GM19239 (cell line): ENCODE data around the gene SAMD11.
"Not testable (repeated sequence)": the region's sequence is repeated elsewhere in the genome, so short reads cannot be mapped to it uniquely, and the experiment has no call there.

Experiments used
- DNase-seq: peaks from one replicate; pipeline ENCODE4 v3.0.0; 2011; ENCODE audit warnings: low spot score; ENCODE audit not compliant: insufficient read length
- FAIRE-seq: peaks from 2 replicates; lab custom pipeline; 2011; peaks lifted over from hg19 to GRCh38; lab: Jason Lieb, UNC

SAMD11 gene

GRCh38 chr1:984476-984814 is 60.7 kb downstream of the SAMD11 start:
- no peak for FAIRE-seq
- no peak for DNase-seq

- FAIRE-seq = no peak
- DNase-seq = no peak
Measured at GRCh38 chr1:985126-985525, 61.4 kb downstream of the SAMD11 start.

- FAIRE-seq, DNase-seq: not testable (repeated sequence)
Measured at GRCh38 chr1:988061-988460, 64.3 kb downstream of the SAMD11 start.

- FAIRE-seq, DNase-seq: not testable (repeated sequence)
Measured at GRCh38 chr1:991275-991674, 67.6 kb downstream of the SAMD11 start.

- DNase-seq = no peak
- no peak for FAIRE-seq
Measured at GRCh38 chr1:991895-992294, 68.2 kb downstream of the SAMD11 start.

- DNase-seq = no peak
Measured at GRCh38 chr1:992362-992761, 68.6 kb downstream of the SAMD11 start.

GRCh38 chr1:993379-993995 is 69.8 kb downstream of the SAMD11 start:
- DNase-seq = no peak
- FAIRE-seq = no peak

More at GRCh38 chr1:992362-992761, 68.6 kb downstream of the SAMD11 start:
- peak; percentile 64 for FAIRE-seq
